GM19438 (cell line): ENCODE data around the gene ACTA2.
"Not testable (repeated sequence)": the region's sequence is repeated elsewhere in the genome, so short reads cannot be mapped to it uniquely, and the experiment has no call there.

ENCODE experiments used
- ATAC-seq: cut with Tn5 transposase; IDR thresholded peaks from one replicate; pipeline ENCODE4 v1.9.1; 2021; ENCODE audit warnings: low read depth; ENCODE audit not compliant: unreplicated experiment

The ACTA2 gene

GRCh38 chr10:88954458-88955083, 2.0 kb upstream of the ACTA2 start:
- no peak for ATAC-seq

DNA sequence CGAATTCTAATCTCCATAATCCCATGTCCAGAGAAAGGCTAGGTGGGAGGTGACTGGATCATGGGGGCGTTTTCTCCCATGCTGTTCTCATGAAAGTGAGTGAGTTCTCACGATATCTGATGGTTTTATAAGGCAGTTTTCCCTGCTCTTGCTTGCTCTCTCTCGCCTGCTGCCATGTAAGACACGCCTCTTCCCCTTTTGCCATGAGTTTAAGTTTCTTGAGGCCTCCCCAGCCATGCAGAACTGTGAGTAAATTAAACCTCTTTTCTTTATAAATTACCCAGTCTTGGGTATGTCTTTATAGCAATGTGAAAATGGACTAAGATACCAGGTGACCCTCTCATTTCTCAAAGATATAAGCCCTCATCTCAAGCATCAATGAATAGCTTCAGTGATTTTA, 1.1 kb upstream of the ACTA2 start:
- ATAC-seq, result no peak

- no peak for ATAC-seq
Observed at GRCh38 chr10:88949912-88950837, 2.4 kb downstream of the ACTA2 start.

DNA sequence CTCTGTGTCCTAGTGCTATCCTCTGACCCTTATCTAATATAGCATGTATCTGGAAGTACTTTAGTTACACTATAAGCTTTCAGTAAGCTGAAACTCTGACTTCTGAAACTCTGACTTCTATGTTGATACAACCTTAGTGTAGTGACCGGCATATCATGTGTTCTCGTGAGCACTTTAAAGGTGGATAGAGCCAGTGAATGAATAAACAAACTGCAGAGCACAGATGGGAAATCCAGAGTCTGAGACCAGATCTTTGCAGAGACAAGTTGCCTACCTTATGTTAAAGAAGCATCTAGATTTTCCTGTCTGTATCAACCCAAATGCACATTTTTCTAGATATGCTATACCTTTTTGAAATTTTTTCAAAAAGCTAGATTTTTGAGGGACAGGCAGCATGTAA, 3.5 kb downstream of the ACTA2 start:
- ATAC-seq, result no peak

GRCh38 chr10:88946965-88947590, 5.5 kb downstream of the ACTA2 start:
- ATAC-seq, result no peak

- ATAC-seq, result no peak
Observed at GRCh38 chr10:88946200-88946599, 6.4 kb downstream of the ACTA2 start.

GRCh38 chr10:88944813-88945212, 7.8 kb downstream of the ACTA2 start:
- ATAC-seq, result peak; percentile 75

DNA sequence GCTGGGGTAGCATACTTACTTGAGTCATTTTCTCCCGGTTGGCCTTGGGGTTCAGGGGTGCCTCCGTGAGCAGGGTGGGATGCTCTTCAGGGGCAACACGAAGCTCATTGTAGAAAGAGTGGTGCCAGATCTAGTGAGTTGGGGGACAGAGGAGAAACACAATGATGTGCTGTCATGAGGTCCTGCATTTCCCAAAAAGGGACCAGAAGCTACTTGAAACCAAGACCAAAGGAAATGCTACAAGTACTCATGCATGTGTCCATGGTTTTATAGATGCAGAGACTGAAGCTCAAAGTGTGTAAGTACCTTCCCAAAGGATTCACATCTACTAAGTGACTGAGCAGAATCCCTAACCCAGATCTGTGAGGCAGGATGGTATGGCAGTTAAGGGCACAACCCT, 8.8 kb downstream of the ACTA2 start:
- no peak for ATAC-seq

DNA sequence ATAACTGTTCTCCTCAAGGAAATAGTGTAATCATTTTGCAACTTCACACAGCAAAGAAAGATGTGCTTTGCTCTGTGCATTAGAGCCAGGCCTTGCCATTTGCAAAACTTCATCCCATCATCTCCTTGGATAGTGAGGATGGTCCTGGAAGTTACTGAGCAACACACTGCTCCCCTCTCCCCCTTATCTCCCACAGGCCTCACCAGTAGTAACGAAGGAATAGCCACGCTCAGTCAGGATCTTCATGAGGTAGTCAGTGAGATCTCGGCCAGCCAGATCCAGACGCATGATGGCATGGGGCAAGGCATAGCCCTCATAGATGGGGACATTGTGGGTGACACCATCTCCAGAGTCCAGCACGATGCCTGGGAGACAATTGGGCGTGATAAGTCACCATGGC, 11.5 kb downstream of the ACTA2 start:
- no peak for ATAC-seq

- ATAC-seq, result no peak
Observed at GRCh38 chr10:88938938-88939337, 13.6 kb downstream of the ACTA2 start.

- no peak for ATAC-seq
Observed at GRCh38 chr10:88938039-88938438, 14.5 kb downstream of the ACTA2 start.

DNA sequence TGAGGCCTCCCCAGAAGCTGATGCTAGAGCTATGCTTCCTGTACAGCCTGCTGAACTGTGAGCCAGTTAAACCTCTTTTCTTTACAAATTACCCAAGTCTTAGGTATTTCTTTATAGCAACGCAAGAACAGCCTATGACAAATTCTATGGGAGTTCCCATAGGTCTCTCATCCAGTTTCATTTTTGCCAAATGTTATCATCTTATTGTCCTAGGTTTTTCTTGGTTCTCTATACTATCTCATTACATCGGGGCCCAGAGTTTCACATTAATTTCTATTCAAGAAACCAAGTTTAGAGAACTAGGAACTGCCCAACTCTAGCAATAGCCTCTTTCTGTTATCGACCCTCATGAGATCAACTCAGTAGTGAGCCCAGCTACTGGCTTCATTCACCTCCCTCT, 15.9 kb downstream of the ACTA2 start:
- no peak for ATAC-seq

GRCh38 chr10:88934900-88935672, 17.5 kb downstream of the ACTA2 start:
- ATAC-seq, result no peak

DNA sequence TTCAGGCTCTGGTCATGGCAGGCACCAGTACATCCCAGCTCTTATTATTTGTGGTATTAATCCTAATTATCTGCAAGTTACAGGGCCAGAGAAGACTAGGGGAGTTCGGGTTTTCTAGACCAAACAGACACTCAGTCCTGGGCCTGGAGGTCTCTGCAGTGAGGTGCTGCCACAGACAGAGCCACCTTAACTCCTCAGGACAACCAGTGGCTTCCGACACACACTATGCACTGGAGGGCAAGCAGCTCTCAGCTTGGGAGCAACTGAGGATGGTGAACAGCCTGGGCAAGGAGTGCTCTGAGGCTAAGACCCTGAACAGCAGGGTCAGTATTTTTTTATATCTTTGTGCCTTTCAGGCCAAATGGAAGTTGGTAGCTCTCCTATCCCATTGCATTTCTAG, 19.0 kb downstream of the ACTA2 start:
- no peak for ATAC-seq

- peak; percentile 60 for ATAC-seq
Observed at GRCh38 chr10:88932539-88933256, 19.9 kb downstream of the ACTA2 start.

- ATAC-seq, result not testable (repeated sequence)
Observed at GRCh38 chr10:88932029-88932428, 20.5 kb downstream of the ACTA2 start.

- ATAC-seq, result no peak
Observed at GRCh38 chr10:88931548-88931947, 21.0 kb downstream of the ACTA2 start.

DNA sequence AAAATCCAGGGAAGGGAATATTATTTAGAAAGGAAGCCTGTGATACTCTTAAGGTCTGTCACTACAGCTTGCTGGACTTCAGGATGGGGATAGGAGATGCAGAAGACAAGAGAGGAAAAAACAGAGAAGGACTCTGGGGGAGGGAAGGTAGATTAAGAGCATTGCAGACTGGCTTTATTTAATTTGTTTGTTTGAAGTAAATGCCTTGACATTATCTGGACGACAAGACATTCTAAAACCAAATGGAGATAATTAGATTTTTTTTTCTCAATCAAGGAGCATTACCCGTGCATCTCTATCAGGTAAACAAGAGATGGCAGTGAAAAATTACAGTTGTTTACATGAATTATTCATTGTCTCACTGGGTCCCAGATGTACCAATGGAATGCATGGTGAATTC, 24.3 kb downstream of the ACTA2 start:
- ATAC-seq, result no peak

DNA sequence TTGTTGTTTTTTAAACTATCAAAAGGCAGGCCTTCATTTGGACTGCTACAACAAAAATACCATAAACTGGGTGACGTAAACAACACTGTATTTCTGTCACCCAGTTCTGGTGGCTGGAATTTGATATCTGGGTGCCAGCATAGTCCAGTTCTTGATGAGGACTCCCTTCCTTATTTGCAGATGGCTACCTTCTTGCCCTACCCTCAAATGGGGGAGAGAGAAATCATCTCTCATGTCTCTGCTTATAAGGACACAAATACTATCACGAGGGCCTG, 25.2 kb downstream of the ACTA2 start:
- ATAC-seq, result no peak
